Measurements from ENCODE around the gene HDAC2. TPM values are rescaled to one million over a fixed set of nuclear protein-coding genes. Genes with fewer than 3 reads are reported as not detected.
"Not testable (repeated sequence)": the region's sequence is repeated elsewhere in the genome, so short reads cannot be mapped to it uniquely, and the experiment has no call there.

HDAC2 gene
- total RNA-seq, 1 donor from 2014 or later, result 159 TPM

DNA sequence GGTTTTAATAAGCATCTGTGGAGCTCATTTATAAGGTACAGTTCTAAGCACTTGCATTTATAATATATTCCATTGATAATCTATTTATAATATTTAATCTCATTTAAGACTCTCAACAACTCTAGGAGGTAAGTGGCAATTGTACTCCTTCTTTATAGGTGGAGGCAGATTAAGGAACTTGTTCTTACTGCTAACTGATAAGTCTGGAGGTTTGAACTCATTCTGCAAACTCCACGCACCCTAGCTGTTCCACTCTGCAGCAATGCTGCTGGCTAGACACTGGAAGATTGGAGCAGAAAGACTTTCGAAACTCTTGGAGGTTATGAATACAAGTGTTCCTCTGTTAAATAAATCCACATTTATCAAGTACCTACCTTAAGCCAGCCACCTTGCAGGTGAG, 793 bp upstream of the HDAC2 start:
- no peak for DNase-seq

DNA sequence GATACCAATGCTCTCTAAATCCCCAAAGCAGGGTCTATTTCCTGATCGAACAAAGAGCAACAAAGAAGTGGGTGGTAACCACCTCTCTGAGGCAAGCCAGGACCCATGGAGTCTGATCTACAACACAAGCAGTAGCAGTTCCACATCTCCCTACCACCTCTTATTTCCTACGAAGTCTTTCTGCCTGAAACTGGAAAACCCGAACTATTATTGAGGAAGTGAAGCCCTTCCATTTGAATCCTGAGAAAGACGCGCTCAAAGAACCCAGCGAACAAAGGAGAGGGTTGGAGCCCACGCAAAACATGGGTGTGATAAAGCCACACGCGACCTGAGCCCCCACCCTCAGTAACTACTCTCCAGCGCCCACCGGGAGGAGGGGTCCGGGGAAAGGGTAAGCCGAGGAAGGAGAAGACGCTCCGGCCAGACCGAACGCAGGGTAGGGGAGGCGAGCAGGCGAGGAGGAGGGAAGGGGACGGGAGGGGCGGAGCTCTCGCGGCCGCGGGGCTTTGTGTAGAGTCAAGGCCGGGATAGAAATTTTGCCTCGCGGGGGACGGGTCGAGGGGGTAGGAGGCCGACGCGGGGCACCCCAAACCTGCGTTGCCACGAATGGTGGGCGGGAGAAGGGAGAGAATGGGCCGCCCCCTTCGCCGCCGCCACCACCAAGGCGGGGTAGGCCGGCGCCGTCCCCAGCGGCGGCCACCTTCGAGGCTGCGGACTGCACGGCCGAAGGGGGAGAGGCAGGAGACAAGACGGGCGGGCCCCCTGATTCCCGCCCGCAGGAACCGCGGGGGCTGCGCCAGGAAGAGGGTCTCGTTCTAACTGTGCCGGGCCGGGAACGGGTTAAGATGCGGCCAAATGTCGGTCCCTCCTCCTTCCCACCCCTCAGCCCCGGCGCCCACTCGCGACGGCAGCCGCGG, 802 bp downstream of the HDAC2 start:
- peak; percentile 18 for DNase-seq

DNA sequence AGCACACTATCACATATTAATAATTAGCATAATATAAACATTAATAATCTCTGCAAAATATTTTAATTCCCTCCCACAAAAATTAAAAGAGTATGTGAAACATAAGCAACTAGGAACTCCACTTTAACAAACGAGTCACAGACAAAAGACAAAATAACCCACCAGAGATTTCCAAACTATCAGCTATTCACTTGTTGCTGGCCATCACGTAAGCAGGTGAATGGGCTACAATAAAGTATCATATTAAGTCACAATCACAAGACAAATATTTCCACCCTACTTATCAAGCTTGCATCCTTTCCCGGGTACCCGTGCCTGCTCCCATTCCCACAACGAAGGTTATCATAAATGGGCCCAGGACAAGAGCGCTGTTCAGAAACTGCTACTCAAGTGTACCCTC, 2.5 kb downstream of the HDAC2 start:
- no peak for DNase-seq

DNA sequence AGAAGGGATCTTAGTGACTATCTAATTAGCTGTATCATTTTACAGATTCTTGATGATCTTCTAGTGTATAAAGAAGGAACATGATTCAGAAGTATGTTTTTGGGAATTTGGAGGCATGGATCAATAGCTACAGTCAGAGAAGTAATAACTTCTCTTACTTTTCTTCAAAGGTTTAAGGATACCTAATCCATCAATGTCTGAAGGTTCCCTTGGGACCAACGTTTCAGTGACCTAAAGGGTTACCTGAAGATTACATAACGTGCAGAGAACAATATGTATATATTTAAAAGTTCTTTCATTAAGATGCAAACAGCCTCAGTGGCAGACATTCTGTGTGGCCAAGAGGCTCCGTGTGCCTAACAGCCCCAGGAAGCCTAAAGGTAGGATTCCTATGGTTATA, 3.2 kb downstream of the HDAC2 start:
- no peak for DNase-seq

DNA sequence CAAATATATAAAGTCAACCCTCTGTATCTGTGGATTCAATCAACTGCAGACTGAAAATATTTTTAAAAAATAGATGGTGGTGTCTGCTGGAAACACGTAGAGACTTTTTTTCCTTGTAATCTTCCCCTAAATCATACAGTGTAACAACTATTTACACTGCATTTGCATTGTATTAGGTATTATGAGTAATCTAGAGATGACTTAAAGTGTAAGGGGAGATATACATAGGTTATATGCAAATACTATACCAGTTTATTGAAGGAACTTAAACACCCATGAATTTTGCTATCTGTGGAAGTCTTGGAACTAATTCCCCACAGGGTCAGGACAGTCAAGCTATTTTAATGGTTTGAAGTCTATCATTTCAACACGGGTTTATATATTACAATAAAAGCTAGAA, 10.2 kb downstream of the HDAC2 start:
- DNase-seq, result no peak

DNA sequence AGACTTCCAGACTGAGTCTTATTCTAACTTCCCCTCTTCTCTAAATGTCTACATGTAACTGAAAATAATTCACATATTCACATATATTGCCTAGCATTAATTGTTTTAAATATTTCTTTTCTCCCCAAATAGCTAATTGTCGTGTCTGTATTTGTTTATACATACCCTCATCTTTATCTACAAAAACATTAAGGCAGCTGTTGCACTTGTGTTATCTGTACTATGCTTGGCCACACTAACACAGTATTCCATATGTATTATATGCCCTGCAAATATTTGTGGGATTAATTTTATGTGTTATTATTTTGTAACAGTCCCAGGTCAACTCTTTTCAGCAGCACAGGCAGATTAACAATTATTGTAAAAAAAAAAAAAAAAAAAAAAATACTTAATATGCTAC, 11.7 kb downstream of the HDAC2 start:
- no peak for DNase-seq

DNA sequence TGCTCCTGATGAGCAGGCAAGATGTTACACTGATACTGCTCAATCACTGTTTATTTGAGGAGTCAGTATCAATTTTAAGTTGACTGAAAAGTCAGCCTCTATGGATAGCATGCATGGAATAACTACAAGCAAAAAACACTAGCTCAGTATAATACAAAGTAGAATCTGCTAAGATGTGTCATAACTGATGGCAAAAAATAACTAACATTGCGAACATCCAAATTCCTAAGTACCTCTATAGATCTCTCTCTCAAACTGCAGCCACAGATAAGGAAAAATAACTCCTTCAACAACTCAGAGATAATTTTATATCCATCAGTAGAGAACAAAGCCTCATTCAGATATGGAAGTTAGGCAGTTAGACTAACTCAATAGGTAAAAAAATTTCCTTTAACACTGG, 16.3 kb downstream of the HDAC2 start:
- DNase-seq, result no peak

DNA sequence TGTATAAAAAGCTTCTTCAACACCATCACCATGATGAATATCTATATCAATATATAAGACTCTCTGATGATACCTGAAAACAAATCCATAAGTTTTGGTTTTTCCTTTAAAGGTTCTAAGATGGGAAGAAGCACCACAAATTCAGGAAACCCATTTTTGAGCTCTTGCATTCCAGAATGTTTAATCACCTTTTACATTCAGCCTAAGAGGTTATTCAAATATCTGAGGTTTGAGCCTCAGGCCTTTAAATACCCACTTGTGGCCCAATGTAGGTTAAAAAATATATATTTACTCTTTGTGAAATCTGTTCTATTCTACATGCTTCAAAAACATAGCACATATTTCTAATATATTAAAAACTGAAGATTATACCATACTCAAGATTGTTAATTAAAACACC, 17.6 kb downstream of the HDAC2 start:
- no peak for DNase-seq

DNA sequence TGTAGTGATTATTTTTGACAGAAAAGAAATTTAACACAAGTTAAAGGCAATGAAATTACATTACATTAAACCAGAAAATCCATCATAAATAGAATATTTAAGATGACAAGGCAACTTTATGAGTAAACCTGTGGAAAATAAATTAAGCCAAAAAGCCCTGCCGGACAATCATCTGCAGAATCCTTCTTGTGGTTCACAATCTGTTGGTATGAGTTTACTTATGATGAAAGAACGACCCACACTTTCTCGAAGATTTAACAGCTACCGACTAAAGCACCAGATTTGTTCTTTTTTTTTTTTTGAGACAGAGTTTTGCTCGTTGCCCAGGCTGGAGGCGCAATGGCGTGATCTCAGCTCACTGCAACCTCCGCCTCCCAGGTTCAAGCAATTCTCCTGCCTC, 21.4 kb downstream of the HDAC2 start:
- no peak for DNase-seq

DNA sequence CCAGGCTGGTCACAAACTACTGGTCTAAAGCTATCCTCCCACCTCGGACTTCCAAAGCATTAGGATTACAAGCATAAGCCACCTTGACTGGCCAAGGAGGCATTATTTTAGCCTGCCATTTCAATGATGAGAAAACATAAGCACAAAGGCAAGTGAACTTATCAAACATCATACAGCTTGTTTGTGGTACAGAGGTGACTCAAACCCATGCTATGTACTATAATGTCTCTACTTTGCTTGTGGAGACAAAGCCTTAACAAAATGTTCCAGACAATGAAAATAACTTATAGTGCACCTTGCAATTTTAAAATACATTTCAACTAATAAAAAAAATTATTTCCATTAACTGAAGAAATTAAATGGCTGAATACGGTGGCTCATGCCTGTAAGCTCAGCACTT, 26.2 kb downstream of the HDAC2 start:
- no peak for DNase-seq

DNA sequence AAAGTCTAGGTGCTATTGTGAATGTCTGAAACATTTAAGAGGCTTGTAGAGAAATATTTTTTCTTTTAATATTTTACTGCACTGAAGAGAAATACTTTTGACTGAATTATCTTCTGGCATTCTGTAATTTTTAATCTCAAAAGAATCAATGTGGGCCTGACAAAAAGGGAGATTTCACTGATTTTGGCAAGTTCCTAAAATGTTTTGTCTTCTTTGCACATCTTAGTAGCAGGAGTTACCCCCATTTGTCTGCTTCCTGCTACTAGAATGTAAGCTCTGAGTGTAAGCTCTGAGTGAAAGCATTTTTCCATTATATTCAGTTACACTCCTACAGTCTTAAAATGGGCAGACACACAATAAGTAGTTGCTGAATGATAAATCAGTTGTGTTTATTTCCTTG, 31.1 kb downstream of the HDAC2 start:
- DNase-seq, result no peak

DNA sequence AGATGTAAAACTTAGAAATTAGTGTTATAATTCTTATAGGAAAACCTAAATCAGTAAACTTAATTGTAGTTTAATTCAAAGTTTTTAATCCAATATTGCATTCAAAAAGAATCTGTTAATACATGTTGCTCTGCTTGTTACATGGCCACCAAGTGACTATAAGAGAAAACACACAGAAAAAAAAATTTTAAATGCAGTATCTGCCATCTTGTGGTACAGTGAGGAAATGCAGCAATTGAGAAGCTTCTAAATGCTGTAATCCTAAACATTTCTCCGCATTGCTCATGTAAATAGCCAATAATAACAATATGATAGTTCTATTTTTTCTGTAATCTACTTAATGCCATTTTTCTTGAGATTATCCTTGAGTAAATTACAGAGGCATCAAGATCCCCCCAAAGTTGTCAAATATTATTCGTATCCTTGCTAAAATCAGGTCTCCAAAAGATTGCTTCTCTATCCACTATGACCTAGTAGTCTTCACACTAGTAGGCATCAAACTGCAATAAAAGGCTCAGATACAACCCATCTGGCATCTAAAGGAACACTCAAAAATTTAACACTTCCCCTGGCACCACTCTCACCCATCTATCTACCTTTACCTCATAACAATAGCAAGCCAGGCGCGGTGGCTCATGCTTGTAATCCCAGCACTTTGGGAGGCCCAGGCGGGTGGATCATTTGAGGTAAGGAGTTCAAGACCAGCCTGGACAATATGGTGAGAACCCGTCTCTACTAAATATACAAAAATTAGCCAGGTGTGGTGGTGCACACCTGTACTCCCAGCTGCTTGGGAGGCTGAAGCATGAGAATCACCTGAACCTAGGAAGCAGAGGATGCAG, 34.6 kb downstream of the HDAC2 start:
- no peak for DNase-seq

DNA sequence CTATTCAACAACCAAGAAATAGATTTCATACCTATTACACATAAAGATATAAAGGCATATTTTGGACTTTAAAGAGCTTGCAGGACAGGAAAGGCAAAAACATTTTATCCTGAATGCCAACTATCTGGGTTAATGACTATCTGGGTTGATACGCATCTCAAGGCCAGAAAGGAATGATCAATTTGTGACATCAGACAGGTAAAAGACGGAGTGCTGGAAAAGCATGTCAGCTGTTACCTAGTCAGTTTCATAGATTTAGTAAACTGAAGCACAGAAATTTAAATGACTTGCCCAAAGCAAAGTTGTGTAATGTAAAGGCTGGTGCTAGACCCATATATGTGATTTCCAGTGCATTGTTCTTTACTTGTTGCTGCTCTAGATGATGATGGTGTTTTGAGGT, 36.8 kb downstream of the HDAC2 start:
- no peak for DNase-seq

DNA sequence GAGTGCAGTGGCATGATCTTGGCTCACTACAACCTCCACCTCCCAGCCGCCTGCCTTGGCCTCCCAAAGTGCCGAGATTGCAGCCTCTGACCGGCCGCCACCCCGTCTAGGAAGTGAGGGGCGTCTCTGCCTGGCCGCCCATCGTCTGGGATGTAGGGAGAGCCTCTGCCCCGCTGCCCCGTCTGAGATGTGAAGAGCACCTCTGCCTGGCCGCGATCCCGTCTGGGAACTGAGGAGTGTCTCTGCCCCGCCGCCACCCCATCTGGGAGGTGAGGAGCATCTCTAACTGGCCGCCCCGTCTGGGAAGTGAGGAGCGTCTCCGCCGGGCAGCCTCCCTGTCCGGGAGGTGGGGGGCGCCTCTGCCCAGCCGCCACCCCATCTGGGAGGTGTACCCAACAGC, 39.0 kb downstream of the HDAC2 start:
- not testable (repeated sequence) for DNase-seq

DNA sequence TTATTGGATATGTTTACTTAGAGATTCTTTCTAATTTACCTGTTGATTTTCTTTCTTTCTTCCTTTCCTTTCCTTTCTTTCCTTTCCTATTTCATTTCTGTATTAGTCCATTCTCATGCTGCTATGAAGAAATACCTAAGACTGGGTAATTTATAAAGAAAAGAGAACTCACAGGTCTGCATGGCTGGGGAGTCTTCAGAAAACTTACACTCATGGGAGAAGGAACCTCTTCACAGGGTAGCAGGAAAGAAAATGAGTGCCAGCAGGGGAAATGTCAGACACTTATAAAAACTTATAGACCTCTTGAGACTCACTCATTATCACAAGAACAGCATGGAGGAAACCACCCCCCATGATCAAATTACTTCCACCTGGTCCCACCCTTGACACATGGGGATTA, 40.8 kb downstream of the HDAC2 start:
- no peak for DNase-seq

DNA sequence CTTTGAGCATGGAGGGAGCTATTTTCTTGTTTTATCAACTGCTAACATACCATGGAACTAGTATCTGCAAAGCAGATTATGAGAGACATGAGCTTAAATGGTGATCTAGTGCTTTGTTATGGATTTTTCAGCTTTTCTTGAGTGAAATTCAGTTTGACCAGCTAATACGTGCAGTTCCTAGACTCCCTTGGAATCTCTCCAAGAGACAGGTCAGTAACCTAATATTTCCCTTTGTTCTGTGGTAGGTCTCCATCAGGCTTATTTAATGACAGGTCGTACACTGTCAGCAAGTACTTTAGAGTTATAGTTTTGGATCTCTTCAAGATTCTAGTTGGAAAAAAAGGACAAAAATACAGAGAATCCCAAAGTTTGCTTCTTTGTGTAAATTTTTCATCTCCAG, 43.9 kb downstream of the HDAC2 start:
- DNase-seq, result no peak

DNA sequence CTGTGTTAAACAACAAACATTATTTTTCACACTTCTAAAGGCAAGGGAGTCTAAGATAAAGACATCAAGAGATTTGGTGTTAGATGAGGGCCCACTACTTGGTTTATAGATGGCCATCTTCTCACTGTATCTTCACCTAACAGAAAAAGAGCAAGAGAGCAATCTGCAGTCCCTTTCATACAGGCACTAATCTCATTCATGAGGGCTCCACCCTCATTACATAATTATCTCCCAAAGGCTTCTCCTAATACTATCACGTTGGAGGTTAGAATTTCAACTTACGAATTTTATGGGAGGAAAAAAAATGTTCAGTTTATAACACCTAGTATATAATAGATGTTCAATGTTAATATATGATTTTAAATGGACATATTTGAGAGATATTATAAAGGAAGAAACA, 45.6 kb downstream of the HDAC2 start:
- no peak for DNase-seq

DNA sequence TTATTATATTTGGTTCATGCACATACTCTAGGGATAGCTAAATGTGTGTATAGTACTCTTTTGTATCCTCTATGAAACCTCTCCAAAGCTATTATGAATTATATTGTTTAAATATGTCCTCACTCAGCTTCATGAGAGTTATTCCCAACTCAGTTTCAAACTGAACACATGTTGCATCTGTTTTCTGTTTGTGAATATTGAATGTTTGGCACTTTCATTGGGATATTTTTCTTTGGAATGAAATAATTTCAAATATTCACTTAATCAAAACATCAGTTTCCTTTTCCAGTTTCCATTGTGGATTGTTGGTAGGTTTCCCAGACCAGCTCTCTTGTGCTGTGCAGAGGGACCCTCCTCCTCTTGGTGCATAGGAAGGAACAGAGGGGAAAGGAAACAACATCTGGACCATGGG, 46.6 kb downstream of the HDAC2 start:
- no peak for DNase-seq

DNA sequence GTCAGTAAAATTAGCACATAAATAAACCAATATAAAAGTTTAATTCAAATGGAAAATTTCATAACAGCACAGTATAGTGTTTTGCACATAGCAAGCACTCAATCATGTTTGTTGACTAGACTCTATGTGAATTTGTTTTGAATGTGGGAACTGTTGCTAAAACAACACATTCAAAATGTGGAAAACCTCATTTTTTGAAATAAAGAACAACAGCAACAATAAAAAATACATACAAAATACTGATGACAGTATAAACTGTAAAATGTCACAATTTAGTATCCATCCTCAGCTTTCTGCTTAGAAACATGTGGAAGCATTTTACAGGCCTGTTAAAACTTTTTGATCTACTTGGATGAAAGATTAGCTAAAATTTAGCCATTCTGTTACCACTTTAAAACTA, 47.4 kb downstream of the HDAC2 start:
- no peak for DNase-seq

DNA sequence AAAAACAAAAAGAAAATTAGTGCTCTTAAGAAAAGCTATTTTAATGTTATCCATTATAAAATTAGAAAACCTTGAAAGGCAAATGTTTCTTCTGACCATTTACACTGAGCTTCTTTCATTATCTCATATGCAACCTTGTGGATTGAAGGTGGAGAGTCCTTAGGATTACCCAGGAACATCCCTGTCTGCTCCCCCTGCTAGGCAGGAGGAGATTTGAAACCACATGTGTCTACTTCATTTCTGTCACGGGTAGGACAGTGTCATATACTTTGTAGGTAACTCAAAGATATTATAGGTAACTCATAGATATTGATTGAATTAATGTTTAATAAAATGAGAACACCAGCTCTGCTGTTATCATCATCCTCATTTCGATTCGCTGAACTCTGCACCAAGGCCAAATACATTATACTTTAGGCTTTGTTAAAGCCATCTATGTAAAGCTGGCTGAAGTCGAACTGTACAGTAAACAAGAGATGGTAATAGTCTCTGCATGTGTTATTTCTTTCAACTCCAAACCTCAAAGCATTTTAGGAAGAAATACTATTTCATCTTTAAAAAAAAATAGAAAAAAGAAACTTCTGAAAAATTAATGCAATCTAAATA, 49.5 kb downstream of the HDAC2 start:
- no peak for DNase-seq

DNA sequence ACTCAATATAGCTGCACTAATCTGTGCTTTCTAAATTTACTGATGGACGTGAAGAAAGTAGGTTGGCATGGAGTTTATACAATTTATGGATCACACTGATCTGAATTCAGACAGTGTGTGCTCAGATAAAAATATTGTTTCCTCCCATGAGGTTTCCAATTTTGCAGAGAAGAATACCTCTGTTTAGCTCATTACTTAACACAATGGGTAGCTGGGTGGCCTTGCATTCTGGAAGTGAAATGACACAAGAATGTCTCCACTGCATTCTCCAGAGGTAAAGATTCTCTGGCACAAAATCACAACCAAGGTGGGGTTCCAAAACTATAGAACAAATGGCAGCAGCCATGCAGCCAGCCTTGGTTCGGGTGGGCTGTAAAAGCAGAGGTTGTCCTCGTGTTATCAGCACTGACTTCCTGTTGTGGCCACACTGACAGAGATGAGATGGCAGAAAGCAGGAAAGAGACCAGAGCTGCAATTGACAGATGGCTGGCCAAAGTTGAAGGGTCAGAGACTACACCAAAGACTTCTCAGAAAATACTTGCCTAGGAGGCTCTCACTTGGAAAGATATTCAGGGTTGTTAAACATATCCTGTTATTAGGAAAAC, 50.2 kb downstream of the HDAC2 start:
- no peak for DNase-seq

DNA sequence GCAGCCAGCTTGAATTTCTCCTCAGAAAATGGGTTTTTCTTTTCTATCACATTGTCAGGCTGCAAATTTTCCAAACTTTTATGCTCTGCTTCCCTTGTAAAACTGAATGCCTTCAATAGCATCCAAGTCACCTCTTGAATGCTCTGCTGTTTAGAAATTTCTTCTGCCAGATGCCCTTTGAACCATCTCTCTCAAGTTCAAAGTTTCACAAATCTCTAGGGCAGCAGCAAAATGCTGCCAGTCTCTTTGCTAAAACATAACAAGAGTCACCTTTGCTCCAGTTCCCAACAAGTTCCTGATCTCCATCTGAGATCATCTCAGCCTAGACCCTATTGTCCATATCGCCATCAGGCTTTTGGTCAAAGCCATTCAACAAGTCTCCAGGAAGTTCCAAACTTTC, 60.7 kb downstream of the HDAC2 start:
- DNase-seq, result not testable (repeated sequence)

All from occipital lobe (tissue), 2 donors.